HG03039 (cell line): ENCODE measurements around the gene CYP2E1.
"Not testable (repeated sequence)": the region's sequence is repeated elsewhere in the genome, so short reads cannot be mapped to it uniquely, and the experiment has no call there.

Source experiments
- ATAC-seq: cut with Tn5 transposase; IDR thresholded peaks from one replicate; pipeline ENCODE4 v1.9.1; 2021; ENCODE audit warnings: mild to moderate bottlenecking, moderate library complexity; ENCODE audit not compliant: unreplicated experiment

Gene CYP2E1

GRCh38 chr10:133568831-133569527 lies 41.8 kb downstream of the CYP2E1 start:
- not testable (repeated sequence) for ATAC-seq

DNA sequence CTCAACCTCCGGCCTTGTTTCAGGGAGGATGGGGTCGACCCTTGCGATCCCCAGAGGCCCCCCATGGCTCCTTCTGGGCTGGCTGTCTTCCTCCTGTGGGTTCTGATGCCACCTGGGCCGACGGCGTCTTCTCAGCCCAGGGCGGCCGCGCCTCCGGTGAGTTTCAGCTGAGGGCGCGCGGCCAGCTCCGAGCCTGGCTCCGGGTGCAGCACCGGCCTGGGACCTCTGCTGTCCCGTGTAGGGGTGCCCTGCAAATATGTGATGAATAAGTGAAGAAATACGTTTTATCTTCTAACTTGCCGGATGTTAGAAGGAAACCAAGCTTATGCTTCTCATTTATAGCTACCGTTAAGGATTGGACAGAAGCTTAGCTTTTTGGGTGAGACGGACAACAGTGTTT lies 42.6 kb downstream of the CYP2E1 start:
- ATAC-seq = not testable (repeated sequence)

DNA sequence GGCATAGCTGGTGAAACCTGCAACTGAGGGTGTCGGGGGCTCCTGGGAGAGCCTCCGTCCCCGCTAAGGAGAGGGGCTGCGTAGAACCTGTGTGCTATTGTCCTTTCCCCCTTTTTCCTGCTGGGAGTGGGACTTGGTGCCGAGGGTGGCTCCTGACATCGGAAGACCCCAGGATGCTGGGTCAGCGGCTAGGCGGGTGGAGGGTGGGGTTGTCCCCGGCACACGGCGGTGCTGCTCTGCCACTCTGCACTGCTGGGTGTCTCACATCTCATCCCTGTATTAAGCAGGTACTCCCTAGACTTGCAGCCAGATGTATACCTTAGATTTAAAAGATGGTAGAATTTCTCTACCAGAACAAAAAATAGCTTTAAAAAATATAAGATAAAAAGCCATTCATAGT lies 44.9 kb downstream of the CYP2E1 start:
- not testable (repeated sequence) for ATAC-seq

- ATAC-seq = not testable (repeated sequence)
Measured at GRCh38 chr10:133573460-133573859, 46.3 kb downstream of the CYP2E1 start.

DNA sequence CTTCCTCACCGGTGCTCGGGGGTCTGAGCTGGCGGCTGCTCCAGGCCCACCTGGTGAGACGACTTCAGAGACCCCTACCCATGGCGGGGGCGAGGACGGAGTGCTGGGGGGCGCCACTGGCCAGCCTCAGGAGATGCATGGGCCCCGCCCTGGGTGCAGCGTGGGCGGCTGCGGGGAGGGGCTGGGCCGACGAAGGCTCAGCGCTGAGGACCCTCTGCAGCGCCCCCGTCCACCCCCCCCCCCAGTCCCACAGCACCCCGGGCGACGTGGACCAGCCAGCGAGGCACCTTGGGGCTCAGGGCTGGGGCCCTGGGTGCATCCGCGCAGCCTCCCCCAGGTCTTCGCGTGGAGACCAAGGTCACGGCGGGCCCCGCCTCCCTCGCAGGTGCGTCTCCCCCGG lies 49.9 kb downstream of the CYP2E1 start:
- ATAC-seq = not testable (repeated sequence)
